HG03457 (cell line): ENCODE data around the gene EEIG1.

ENCODE experiments used
- ATAC-seq: cut with Tn5 transposase; IDR thresholded peaks from one replicate; pipeline ENCODE4 v1.9.1; 2021; ENCODE audit warnings: moderate number of reproducible peaks; ENCODE audit not compliant: unreplicated experiment

The EEIG1 gene

DNA sequence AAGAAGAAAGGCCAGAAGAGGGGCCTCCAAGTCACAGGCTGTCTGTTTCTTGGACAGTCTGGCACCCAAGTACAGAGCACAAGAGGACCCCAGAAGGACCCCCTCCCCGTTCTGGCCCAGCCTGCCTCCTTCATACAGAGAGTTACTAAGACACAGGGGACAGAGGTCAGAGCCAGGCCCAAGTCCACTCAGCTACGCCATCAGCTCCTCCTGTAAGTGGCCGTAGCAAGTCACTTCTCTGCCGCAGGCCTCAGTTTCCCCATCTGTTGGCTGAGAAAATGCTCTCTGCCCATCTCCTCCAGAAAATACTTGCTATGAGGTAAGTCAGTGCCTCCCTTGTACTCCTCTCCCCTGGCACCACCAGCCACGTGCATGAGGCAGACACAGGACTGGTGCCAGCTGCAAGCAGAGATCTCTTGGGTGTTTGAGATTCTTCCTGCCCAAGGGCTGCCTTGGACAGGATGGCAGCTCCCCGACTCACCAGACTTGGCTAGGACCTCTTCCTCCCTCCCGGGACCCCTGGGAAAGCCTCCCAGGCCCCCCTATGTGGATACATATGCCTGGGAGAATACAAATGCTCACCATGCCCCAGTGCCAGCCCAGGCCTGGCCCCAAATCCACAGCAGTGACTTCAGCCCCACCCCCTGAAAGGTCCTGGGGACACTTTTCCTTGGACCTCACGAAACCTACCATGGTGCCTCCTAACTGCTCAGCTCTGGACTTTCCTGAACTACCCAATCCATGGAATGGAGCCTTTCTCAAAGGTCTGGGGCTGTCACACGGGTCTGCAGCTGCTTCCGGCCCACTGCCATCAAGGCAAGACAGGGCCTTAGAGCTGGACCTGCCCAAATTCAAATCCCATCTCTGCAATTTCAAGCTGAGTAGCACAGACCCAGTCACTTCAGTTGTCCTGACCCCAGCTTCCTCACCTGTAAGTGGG is 5.1 kb downstream of the EEIG1 start:
- ATAC-seq = no peak

GRCh38 chr9:127974769-127975261 is 6.0 kb downstream of the EEIG1 start:
- no peak for ATAC-seq

GRCh38 chr9:127974001-127974768 is 6.6 kb downstream of the EEIG1 start:
- ATAC-seq = no peak

- ATAC-seq = no peak
Measured at GRCh38 chr9:127973169-127974000, 7.4 kb downstream of the EEIG1 start.

DNA sequence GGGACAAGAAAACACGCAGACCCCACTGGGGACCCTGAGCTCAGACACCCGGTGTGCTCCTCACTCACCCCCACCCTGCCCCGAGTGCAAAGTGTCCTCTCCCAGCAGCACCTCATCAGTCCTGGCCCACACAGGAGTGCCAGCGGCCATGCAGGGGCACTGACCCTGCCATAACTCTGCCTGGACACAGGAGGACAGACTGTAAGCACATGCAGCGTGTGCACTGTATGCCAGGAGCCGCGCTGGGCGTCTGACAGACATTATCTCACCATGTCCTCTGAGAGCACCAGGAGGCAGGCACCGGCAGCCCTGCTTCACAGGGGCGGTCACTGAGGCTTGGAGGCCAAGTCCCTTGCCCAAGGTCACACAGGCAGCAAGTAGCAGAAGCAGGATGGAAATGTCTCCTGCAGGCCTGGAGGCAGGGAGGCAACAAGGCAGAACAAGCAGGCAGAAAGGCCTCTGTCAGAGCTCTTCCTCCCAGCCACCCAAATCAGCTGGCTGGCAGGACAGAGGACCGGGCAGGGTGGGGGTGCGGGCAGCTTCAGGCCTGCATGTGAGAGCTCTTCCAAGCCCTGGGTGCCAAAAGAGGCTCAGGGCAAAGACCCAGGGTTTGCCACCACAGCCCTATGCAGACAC is 8.4 kb downstream of the EEIG1 start:
- ATAC-seq = no peak

GRCh38 chr9:127971357-127972235 is 9.2 kb downstream of the EEIG1 start:
- no peak for ATAC-seq

GRCh38 chr9:127970401-127971313 is 10.1 kb downstream of the EEIG1 start:
- peak; percentile 56 for ATAC-seq

DNA sequence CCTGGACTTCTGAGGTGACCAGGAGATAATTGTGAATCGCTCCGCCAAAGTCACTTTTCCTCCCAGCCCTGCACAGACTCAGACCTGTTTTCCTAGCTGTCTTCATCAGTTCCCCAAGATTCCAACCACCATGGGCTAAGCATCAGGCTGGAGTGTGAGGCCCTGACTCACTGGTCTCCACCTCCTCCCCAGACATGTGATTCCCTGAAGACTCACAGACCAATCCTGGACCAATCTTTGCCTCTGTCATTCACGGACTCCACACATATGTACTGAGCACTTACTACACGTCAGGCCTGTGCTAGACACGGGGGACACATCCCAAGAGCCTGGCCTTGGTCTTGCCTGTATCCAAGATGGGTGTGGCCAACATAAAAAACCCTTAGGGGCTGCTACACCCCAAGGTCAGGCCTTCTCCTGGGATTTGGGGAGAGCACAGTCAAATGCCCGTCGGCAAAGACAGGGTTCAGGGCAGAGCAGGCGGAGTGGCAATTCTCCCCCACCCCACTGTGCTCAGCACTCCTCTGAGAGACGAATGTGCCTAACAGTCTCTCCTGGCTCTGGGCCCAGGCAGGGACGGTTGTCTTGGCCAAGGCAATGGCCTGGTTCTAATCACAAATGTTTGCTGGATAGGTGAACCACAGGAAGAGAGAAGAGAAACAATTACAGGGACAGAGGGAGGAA is 11.9 kb downstream of the EEIG1 start:
- no peak for ATAC-seq

DNA sequence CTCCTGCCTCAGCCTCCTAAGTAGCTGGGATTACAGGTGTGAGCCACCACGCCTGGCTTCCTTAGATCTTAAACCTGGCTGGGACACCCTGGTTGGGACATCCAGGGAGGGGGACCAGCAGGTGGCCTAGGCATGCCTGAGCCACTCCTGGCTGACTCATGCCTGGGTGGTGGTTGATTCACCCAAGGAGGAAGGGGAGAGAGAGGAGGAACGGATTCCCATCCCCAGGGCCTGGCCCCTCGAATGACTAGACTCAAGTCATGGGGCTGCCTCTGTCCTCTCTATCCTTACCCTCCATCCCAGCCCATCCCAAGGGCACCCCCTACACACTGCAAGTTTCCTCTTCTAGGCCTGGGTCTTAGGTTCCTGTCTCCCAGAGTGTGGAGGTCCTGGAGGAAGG is 12.7 kb downstream of the EEIG1 start:
- ATAC-seq = no peak

DNA sequence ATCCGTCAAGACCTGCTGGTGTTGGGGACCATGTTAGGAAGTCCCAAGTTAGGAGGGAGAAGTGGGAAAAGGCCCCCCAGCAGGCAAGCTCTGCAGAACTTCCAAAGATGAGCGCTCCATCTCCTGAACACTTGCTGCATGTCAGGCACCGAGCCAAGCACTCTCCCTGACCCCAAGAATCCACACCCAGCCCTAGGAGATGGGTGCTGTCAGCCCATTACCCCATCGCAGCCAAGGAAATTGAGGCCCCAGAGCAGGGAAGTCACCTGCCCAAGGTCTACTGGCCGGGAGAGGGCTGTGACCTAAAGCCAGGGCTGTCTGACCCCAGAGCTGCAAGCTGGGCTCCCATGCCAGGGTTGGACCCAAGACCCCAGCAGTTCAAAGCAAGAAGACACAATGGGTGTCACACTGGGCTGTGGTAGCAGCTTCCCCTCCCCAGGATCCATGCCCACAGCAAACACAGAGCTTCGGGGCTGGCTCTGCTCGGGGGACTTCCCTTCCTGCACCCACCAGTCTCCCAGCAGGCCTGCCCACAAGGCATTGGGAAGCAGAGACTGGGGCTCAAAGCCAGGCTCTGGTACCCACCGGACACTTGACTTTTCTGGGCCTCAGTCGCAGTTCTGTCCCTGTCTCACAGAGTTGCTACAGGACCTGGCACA is 13.5 kb downstream of the EEIG1 start:
- ATAC-seq = no peak

GRCh38 chr9:127966416-127967150 is 14.2 kb downstream of the EEIG1 start:
- no peak for ATAC-seq

DNA sequence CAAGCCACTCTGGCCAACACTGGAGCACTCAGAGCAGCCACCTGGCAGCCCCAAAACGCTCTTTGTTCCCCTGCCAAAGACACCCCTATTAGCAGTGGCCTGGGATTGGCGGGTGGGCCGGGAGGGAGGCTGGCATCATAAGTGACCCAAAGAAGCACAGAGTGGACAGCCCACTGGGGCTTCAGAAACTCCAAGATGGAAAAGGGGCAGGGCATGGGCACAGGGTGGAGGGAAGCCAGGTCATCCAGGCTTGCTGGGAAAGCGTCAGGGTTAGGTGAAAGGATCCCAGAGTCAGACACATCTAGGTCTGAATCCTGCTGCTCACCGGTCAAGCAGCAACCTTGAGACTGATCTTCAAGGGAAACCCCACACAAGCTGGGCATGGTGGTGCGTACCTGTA is 14.8 kb downstream of the EEIG1 start:
- no peak for ATAC-seq

DNA sequence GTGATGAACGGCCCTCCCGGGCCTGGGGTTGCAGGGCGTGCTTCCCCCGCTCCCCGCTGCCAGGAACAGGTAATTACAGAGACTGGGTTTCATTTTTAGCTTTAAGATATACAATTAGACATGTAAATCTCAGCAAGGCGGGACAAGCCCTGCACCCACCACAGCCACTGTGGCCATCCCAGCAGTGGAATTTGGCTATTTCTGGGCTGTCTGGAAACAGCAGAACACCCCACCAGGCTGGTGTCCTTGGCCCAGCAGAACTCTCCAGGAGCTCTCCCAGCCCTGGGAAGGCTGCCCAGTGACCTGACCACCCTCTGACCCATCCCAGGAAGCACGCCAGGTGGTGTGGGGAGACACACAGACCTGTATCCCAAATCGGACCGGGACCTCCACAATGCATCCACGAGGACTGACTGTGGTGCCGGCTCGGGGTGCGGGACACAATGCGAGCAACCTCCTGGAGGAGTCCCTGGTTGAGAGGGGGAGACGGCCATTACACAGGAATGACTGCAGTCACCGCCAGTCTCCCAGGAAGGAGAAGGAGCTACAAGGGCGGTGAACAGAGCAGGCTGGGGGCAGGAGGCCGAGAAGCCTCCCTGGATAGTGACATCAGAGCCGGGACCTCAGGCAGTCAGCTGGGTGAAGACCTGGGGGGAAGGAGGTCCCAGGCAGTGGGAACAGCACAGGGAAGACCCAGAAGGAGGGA is 17.3 kb downstream of the EEIG1 start:
- no peak for ATAC-seq

- no peak for ATAC-seq
Measured at GRCh38 chr9:127963041-127963358, 17.8 kb downstream of the EEIG1 start.

DNA sequence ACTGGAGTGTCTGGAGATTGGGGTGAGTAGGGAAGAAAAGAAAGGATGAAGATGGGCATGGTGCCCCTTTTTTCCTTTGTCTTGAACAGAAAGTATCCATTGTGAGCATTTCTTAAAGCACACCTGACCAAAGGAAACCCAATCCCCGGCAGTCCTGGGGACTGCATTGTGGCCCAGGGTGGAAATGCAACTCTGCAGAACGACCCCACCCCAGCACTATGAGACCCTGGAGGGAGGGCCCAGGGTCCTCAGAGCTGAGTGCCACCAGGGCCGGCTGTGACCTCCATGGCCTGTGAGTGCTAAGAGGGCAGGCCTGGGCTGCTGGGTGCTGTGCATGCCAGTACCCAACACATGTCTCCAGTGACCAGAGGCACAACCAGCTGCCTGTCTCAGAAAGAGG is 18.5 kb downstream of the EEIG1 start:
- no peak for ATAC-seq

DNA sequence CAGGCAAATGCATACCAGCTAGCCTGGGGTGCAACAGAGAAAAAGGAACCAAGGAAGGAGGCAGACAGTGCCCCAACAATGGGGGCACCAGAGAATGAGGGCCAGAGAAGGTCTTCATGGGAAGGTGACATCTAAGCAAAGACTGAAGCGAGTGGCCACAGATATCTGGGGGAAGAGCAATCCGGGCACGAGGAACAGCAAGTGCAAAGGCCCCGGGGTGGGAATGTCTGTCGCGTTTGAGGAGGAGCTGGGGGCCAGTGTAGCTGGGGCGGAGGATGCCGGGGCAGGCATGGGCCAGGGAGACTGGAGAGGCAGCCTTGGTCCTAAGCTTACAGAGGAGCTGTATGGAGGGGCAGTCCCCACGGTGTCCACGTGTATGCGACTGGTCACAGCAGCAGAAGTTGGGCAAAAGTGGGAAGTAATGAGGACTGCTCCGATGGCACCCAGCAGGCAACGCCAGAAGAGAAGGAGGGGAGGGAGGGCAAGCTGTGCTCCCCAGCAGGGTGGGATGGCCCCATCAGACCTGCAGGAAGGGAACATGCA is 19.1 kb downstream of the EEIG1 start:
- no peak for ATAC-seq
